CD4-positive, alpha-beta T cell treated with Interleukin-15 for 4 hours (primary cell): ENCODE data around the gene WASF1.
"Not testable (repeated sequence)": the region's sequence is repeated elsewhere in the genome, so short reads cannot be mapped to it uniquely, and the experiment has no call there.

Experiments used
- DNase-seq: peaks from one replicate; pipeline ENCODE4 v3.0.0-alpha.2; 2020; ENCODE audit warnings: low spot score

WASF1 gene

GRCh38 chr6:110173506-110174132, 5.9 kb downstream of the WASF1 start:
- no peak for DNase-seq

DNA sequence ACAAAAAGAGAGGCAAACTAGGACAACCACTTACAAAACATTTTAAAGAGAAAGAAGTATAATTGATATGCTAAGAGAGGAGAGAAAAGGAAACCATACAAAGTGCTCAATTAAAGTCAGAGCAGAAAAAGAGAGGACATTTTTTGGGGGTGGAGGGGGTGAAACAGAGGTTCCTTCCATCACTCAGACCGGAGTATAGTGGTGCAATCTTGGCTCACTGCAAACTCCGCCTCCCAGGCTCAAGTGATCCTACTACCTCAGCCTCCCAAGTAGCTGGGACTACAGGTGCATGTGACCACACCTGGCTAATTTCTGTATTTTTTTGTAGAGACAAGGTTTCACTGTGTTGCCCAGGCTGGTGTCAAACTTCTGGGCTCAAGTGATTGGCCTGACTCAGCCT, 9.4 kb downstream of the WASF1 start:
- DNase-seq, result no peak

GRCh38 chr6:110158479-110158878, 21.0 kb downstream of the WASF1 start:
- DNase-seq, result no peak

DNA sequence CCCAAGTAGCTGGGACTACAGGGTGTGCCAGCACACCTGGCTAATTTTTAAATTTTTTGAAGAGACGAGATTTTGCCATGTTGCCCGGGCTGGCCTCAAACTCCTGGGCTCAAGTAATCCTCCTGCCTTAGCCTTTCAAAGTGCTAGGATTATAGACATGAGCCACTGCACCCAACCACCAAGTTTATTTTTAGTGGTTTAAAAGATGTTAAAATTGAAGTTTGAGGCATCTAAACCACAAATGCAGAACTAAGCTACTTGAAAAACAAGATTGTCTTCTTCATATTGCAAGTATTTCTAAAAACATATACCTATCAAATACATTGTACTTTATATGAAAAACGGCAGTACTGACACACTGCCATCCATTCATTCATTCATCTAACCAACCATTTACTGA, 31.6 kb downstream of the WASF1 start:
- no peak for DNase-seq

DNA sequence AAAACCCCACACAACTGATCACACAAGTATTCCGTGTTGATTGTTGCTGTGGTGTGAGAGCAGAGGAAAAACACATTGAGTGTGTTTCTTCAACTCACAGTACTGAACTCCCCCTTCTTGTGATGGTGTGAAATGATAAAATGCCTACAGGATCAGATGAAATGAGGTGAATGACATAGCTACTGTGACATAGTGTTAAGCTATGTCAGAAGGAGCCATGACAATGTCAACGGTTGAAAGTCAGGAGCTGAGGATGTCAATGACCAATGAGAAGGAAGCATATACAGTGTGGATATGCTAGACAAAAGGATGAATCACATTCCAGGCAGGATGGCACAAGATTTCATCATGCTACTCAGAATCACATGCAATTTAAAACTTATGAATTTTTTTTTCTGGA, 38.8 kb downstream of the WASF1 start:
- DNase-seq, result no peak

DNA sequence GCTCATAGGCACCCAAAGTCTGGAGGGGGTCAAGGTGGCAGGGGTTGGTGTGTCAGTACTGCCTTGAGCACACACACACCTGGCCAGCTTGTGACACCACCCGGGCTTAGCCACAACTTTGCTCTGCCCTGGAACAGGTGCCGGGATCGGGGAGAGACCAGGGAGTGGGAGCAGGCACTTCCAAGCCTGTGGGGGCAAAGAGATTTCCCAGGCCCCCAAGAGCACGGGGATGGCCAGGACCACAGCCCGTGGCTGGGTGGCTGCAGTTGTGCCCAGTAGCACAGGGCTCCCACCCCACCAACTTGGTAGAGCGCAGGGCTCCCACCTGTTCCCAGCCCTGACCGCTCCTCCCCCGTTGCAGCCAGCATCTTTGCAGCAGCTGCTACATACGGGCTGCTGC, 40.4 kb downstream of the WASF1 start:
- DNase-seq, result no peak

DNA sequence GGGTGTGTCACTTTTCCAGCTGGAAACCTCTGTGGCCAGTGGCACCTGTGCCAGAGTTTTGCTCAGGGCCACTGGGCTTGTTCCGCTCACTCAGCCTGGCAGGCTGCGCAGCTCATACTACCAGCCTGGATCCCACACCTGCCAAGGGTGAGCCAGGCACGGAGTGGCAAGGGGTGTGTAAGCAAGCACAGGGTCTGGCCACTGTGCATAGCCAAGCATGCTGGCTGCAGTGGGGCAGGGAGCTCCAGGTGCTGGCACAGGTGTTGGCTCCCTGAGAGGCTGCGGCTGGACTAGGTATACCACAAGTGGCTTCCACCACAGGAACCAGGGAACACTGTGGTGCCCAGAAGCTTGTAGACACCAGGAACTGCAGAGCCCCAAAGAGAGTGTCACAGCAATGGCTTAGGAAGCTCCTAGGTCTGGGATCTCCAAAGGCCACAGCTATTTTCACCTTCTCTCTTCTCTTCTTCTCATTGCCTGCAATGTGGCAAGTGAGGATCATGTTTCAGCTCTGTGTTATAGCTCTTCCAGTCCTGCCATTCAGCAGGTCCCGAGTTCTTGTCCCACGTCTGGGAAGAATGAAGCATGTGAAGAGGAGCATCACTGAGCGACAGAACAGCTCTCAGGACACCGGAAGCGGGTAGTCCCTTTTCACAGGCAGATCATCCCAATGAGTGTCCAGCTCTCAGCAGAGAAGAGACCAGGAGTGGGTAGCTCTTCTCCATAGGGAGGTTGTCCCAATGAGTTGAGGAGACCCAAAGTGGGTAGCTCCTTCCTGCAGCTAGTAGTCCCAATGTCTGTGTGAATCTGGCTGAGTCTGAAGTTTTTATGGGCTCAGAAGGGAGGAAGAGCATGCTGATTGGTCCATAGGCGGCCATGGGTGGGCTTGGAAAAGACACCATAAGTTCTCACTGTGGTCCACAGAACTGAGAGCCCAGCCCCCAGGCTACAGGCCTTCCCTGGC, 41.3 kb downstream of the WASF1 start:
- no peak for DNase-seq

GRCh38 chr6:110130362-110130761, 49.1 kb downstream of the WASF1 start:
- DNase-seq, result no peak

DNA sequence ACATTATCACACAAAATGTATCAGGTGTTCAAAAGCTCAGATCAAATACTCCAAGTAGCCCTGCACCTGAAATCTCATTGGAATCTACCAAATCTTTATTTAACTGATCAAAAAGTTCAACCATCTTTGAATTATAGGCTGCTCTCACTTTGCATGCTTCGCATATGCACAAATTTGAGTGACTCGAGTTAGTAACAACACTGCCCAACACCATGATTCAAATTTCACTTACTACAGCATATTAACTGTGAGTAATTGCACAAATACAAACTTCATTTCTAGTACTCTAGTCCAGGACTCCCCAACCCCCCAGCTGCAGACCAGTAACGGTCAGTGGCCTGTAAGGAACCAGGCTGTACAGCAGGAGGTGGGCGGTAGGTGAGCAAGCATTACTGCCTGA, 51.1 kb downstream of the WASF1 start:
- DNase-seq, result no peak

- DNase-seq, result no peak
Measured at GRCh38 chr6:110125361-110125760, 54.1 kb downstream of the WASF1 start.

DNA sequence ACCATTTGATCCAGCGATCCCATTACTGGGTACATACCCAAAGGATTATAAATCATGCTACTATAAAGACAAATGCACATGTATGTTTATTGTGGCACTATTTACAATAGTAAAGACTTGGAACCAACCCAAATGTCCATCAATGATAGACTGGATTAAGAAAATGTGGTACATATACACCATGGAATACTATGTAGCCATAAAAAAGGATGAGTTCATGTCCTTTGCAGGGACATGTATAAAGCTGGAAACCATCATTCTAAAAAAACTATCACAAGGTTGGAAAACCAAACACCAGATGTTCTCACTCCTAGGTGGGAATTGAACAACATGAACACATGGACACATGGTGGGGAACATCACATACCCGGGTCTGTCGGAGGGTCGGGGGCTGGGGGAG, 57.8 kb downstream of the WASF1 start:
- not testable (repeated sequence) for DNase-seq

DNA sequence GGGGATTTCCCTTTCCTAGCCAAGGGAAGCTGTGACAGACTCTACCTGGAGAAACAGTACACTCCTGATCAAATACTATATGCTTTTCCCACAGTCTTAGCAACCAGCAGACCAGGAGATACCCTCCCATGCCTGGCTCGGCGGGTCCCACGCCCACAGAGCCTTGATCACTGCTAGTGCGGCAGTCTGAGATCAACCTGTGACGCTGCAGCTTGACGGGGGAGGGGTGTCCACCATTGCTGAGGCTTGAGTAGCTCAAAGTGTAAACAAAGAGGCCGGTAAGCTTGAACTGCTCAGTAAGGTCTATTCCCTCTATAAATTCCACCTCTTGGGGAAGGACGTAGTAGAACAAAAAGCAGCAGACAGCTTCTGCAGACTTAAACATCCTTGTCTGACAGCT, 63.2 kb downstream of the WASF1 start:
- no peak for DNase-seq

GRCh38 chr6:110114004-110114403, 65.5 kb downstream of the WASF1 start:
- no peak for DNase-seq

GRCh38 chr6:110105296-110105695, 74.2 kb downstream of the WASF1 start:
- DNase-seq, result no peak

DNA sequence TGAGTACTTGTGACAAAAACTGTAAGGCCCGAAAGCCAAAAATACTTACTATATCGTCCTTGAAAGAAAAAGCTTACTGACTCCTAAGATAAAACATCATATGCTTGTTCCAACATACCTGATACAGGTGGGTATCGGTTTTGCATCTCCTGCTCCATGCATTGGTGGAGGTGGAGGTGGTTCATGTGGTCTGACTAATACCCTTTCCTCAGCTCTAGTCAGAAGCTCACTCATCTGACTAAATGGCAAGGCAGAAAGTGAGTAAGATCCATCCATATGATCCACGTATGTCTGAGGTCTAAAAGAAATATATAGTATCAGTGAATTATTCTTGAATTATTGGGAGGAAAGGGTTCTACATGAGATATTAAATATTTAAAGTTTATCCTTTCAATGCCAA, 76.2 kb downstream of the WASF1 start:
- DNase-seq, result no peak

DNA sequence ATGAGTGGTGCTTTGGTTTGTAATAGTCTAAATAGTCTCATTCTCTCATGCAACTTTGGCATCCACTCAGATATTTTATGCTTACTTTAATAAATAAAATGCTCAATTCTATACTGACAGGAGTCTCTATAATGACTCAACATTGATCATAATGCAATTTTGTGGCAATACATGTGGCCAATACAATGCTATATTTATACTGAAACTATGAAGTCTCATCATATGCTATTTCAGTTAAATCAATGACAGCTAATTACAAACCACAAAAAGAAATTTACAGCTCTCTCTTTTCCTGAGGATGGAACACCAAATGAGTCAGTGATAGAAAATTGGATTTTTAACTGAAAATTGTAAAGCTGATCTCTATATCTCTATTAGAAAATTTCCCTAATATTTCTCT, 77.1 kb downstream of the WASF1 start:
- no peak for DNase-seq

DNA sequence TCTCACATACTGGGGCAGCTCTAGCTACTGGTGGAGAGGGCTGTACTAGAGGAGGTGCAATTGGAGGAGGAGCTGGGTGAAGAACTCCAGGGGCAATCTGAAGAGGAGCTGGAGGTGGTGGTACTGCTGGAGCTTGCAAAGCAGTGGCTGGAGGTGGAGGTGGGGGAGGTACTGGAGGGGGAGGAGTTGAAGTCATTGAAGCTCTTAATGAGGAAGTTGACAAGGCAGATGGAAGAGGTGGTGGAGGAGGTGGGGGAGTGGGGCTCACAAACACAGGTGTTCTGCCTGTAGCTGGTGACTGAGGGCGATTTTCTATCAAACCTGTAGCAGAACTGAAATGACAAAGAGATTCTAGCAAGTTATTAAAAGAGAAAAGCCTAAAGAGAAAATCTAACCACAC, 77.6 kb downstream of the WASF1 start:
- DNase-seq, result no peak

DNA sequence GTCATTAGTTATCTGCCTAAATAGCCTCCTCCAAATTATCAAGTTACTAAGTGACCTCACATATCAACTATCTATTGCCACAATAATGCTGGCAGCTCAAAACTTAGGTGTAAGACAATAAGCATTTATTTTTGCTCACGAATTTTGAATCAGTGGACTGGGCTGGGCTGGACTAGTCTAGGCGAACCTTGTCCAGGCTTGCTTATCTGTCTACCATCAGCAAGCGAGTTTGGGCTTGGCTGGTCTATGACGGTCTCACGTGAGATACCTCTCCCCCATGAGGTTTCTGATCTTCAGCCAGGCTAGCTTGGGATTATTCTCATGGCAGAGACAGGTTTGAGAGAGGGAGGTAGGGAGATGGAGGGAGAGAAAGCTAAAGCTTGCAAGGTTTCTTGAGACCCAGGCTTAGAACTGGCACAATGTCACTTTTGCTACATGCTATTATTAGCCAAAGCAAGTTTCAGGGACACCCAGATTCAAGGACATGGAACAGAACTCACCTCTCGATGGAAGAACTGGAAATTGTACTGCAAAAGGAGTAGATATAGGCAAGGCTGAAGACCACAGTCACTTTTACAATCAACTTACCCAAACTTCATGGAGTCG, 80.9 kb downstream of the WASF1 start:
- no peak for DNase-seq

- DNase-seq, result no peak
Measured at GRCh38 chr6:110097443-110097842, 82.0 kb downstream of the WASF1 start.

DNA sequence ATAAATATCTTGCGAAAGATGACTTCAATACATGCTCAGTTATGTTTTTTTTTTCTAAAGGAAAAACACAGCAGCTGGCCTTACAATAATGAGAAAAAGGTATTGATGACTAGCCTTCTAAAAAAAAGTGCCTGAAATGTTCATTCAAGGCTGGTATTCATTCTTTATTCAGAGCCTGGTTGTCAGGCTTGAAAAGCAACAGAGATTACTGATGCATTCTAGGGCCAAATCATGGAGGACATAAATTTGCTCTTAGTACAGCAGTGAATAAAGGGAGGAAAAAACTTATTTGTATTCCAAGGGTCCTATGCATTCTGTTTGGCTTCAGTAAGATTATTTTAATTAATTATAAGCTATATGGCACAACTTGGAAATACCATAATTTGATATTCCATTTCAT, 83.5 kb downstream of the WASF1 start:
- no peak for DNase-seq

- no peak for DNase-seq
Measured at GRCh38 chr6:110095101-110095500, 84.4 kb downstream of the WASF1 start.

DNA sequence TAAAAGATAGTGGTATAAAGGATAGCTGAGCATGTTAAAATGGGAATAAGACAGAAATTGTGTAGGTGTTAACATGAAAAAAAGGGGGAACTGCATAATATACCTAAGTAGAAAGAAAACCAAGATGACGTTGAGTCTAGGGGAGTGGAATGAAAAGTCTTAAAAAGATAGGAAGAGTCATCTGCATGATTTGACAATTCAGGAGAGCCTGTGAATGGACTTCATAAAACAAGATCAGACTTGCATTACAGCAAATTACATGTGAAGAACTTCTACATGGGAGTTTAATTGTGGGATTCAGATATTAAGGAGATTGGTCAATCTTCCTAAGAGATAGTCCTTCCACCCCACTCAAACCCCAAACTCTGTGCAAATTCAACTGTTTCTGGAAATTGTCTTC, 85.5 kb downstream of the WASF1 start:
- no peak for DNase-seq

- DNase-seq, result no peak
Measured at GRCh38 chr6:110090876-110091275, 88.6 kb downstream of the WASF1 start.
